Endothelial cell (in vitro differentiated cells): Measurements from ENCODE around the gene PTPRD. TPM values are rescaled to one million over a fixed set of nuclear protein-coding genes. Genes with fewer than 3 reads are reported as not detected.
A peak's percentile ranks its signal among the peaks of the same experiment; 100 is the strongest.

Source experiments
- DNase-seq: peaks from one replicate; pipeline ENCODE4 v3.0.0; 2021; ENCODE audit warnings: low spot score
- H3K27ac Mint-ChIP-seq: one replicate; pipeline ENCODE4 v1.8.0; 2021; ENCODE audit warnings: mixed read lengths, inconsistent platforms; ENCODE audit not compliant: unreplicated experiment
- H3K27me3 Mint-ChIP-seq: one replicate; pipeline ENCODE4 v1.8.0; 2021; ENCODE audit warnings: mild to moderate bottlenecking, moderate library complexity, mixed read lengths, inconsistent platforms; ENCODE audit not compliant: unreplicated experiment
- H3K36me3 Mint-ChIP-seq: one replicate; pipeline ENCODE4 v1.8.0; 2021; ENCODE audit warnings: mild to moderate bottlenecking, low read depth, mixed read lengths, inconsistent platforms; ENCODE audit not compliant: unreplicated experiment
- H3K4me1 Mint-ChIP-seq: one replicate; pipeline ENCODE4 v1.8.0; 2021; ENCODE audit warnings: mild to moderate bottlenecking, mixed read lengths, inconsistent platforms; ENCODE audit not compliant: unreplicated experiment
- H3K4me3 Mint-ChIP-seq: one replicate; pipeline ENCODE4 v1.8.0; 2021; ENCODE audit warnings: mild to moderate bottlenecking, mixed read lengths, inconsistent platforms; ENCODE audit not compliant: unreplicated experiment
- H3K9me3 Mint-ChIP-seq: one replicate; pipeline ENCODE4 v1.8.0; 2021; ENCODE audit warnings: mixed read lengths, inconsistent platforms; ENCODE audit not compliant: unreplicated experiment
- total RNA-seq: library from RNA; stranded (reverse); fragmentation: NEBNext Ultra II Directional; extraction: Animal tissue kit (Norgen Biotek cat#: 25700); gene quantifications from one replicate; pipeline ENCODE4 v1.2.1, GENCODE V29; 2021; ENCODE audit not compliant: unreplicated experiment
- TF ChIP-seq, protein P1 (sequence below): fragments of 200-600 bp; sonication (generic); IDR thresholded peaks from one replicate; pipeline ENCODE4 v1.5.0; 2021; ENCODE audit warnings: antibody characterized with exemption; ENCODE audit not compliant: unreplicated experiment

The PTPRD gene
- total RNA-seq, 1 donor from 2014 or later = 47.8 TPM

DNA sequence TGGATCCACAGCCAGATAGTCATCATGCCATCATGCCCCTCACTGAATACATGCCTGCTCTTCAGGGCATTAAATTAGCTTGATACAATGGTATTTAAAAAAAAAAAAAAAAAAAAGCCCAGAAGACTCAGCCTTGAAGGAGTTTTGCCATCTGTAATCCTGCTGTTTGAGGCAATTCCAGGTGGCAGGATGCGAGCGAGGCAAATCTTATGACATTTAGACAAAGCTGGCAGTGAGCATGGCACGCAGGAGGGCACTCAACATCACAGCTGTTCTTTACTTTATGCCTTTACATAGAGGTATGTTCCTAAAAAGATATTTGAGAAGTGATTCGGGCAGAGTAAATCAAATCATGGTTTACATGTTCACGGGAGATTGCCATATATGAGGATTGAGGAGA is 2121.2 kb downstream of the PTPRD start:
- Mint-ChIP-seq H3K4me3 (no peak overlapping the region), H3K27me3 (no peaks in the 10 kb centered on the region), H3K36me3 (no peaks in the 10 kb centered on the region), H3K27ac (no peak overlapping the region), H3K4me1 (peaks cover 5% of the 10 kb centered on the region), H3K9me3 (no peaks in the 10 kb centered on the region)
- DNase-seq = no peak
- TF ChIP-seq, protein P1, sequence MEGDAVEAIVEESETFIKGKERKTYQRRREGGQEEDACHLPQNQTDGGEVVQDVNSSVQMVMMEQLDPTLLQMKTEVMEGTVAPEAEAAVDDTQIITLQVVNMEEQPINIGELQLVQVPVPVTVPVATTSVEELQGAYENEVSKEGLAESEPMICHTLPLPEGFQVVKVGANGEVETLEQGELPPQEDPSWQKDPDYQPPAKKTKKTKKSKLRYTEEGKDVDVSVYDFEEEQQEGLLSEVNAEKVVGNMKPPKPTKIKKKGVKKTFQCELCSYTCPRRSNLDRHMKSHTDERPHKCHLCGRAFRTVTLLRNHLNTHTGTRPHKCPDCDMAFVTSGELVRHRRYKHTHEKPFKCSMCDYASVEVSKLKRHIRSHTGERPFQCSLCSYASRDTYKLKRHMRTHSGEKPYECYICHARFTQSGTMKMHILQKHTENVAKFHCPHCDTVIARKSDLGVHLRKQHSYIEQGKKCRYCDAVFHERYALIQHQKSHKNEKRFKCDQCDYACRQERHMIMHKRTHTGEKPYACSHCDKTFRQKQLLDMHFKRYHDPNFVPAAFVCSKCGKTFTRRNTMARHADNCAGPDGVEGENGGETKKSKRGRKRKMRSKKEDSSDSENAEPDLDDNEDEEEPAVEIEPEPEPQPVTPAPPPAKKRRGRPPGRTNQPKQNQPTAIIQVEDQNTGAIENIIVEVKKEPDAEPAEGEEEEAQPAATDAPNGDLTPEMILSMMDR = no peak

DNA sequence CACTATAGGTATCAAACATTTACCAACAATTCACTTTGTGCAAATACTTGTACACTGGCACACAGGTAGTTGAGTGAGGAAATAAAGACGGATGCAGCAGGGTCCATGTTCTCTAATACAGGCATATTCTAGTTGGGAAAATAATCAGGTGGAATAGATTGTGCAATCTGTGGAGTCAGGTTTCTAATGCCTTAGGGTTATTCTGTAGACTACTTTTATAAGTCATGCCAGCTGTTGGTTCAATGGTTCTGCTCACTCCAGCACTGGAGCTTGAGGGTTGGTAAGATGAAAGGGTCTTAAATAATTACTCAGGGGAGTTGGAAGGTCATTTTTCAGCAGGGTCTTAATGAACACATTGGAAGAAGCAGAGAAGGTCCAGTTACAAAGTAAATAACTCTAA is 2123.0 kb downstream of the PTPRD start:
- Mint-ChIP-seq H3K4me1 (peaks cover 4% of the 10 kb centered on the region), H3K27ac (no peak overlapping the region), H3K36me3 (no peaks in the 10 kb centered on the region), H3K9me3 (no peaks in the 10 kb centered on the region), H3K4me3 (no peak overlapping the region), H3K27me3 (no peaks in the 10 kb centered on the region)
- no peak for DNase-seq
- TF ChIP-seq, protein P1 = no peak

DNA sequence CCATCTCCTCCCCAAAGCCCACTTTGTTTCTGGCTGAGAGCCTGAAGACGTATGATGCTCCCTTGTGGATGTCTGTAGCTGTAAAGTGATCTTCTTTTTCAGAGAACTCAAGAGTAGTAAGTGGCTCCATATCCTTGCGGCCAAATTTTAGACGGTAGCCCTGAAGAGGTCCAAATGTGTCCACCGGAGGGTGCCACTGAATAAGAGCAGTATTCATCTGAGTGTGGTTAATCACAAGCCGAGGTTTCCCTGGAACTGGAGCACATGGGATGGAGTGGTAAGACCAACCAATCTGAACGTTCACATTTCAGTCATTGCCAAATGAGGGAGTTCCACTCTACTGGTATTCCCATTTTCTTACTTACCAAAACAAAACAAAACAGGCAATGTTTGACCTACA is 2126.7 kb downstream of the PTPRD start:
- TF ChIP-seq, protein P1 = peak; percentile 39
- Mint-ChIP-seq H3K9me3 (no peaks in the 10 kb centered on the region), H3K27me3 (no peaks in the 10 kb centered on the region), H3K36me3 (no peaks in the 10 kb centered on the region), H3K4me3 (no peak overlapping the region), H3K27ac (no peak overlapping the region), H3K4me1 (no peaks in the 10 kb centered on the region)
- DNase-seq = peak; percentile 64

DNA sequence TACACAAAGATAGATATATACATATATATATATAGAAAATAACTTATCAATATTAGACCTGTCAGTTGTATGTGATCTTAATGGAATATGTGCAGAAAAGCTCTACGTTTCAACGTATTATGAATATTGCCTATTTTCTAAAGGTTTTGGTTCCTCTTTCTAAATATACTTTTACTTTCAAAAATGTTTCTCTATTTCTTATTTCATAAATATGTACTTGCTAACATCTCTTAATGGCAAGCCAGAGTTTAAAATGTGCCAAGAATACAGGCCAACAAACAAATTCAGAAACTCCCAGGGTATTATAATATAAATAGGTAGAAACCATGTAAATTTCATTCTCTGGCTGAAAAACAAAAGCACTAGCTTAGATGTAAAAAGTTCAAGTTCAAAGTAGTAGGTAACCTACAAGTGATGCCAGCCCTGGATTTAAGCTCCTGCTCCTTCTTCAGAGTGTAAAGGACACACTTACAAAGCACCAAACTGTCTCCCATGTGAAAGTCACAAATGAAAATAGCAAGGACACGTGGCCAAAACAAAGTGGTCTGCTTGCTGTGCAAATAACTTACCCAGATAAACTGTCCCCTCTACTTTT is 2128.1 kb downstream of the PTPRD start:
- H3K27me3 Mint-ChIP-seq = no peaks in the 10 kb centered on the region
- H3K4me1 Mint-ChIP-seq = no peaks in the 10 kb centered on the region
- no peaks in the 10 kb centered on the region for H3K36me3 Mint-ChIP-seq
- TF ChIP-seq, protein P1 = no peak
- no peak overlapping the region for H3K4me3 Mint-ChIP-seq
- no peak overlapping the region for H3K27ac Mint-ChIP-seq
- no peak for DNase-seq
- H3K9me3 Mint-ChIP-seq = no peaks in the 10 kb centered on the region

DNA sequence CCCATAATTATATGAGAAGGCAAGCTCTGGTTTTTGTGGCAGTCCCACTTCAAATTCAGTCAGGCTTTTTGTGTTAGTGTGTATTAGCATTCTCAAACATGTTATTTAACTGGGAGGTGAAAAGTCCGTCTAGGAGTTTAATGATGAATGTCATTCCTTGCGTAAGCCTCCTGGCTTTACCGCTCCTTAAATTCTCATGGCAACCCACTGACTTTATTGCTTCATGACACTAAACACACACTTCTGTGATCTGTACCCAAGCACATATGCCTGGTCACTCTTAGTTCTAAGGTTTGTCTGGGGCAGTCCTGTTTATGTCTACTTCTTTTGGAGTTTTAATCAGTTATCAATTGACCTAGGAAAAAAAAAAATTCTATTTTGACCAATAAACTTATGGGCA is 2135.4 kb downstream of the PTPRD start:
- TF ChIP-seq, protein P1 = no peak
- Mint-ChIP-seq H3K9me3 (no peaks in the 10 kb centered on the region), H3K4me3 (no peak overlapping the region), H3K27me3 (no peaks in the 10 kb centered on the region), H3K4me1 (no peaks in the 10 kb centered on the region), H3K36me3 (no peaks in the 10 kb centered on the region), H3K27ac (no peak overlapping the region)
- no peak for DNase-seq
